K562 (cell line): ENCODE results near the gene SNAI1. TPM values are rescaled to one million over a fixed set of nuclear protein-coding genes. Genes with fewer than 3 reads are reported as not detected.

Experiments used
- ATAC-seq: fragments of 200-7000 bp; cut with Tn5 transposase; 3 replicates; pipeline ENCODE4 v1.9.1; 2020; ENCODE audit warnings: moderate library complexity
- BruUV-seq: library from RNA; stranded (reverse); fragments of 400-500 nt; replicated peaks from 2 replicates; lab custom pipeline; 2021; lab: Mats Ljungman, UMichigan
- CTCF ChIA-PET: fragments of 300-600 bp; formaldehyde crosslinking; extraction: SDS; loops from one replicate; lab custom pipeline; 2021; ENCODE audit warnings: low intra/inter-chr PET ratio; lab: Yijun Ruan, JAX
- POLR2A ChIA-PET: fragments of 300-600, 350-650 bp; sonication (Branson Sonifier 250); formaldehyde crosslinking; extraction: SDS; loops from one replicate; lab custom pipeline; 2021; ENCODE audit warnings: antibody characterized with exemption, inconsistent platforms; lab: Yijun Ruan, JAX
- DNase-seq, 4 experiments: peaks; one replicate each; pipeline versions ENCODE4 v3.0.0 to v3.0.0-alpha.2; 2011 to 2018; ENCODE audit warnings: low spot score in 3 of 4, mixed read lengths in 3 of 4; ENCODE audit errors: extremely low read depth in 1 of 4
- FAIRE-seq: peaks from 2 replicates; lab custom pipeline; 2011; peaks lifted over from hg19 to GRCh38; lab: Jason Lieb, UNC
- H2AFZ ChIP-seq: 2 replicates; pipeline ENCODE4 v1.6.0; 2011; ENCODE audit warnings: low read depth, low read length, control low read depth, inconsistent platforms
- H3K27ac ChIP-seq: fragments of 200-600 bp; 3 replicates; pipeline ENCODE4 v1.8.0; 2011; ENCODE audit warnings: low read depth, mild to moderate bottlenecking, control low read depth, inconsistent platforms, low read length, moderate library complexity, mixed read lengths; ENCODE audit errors: extremely low read depth
- H3K27me3 ChIP-seq, 2 experiments: fragments of 300-600 bp in 1 of 2; 2 replicates in 1 of 2; 3 replicates in 1 of 2; pipeline versions ENCODE4 v1.6.0 to v1.8.0; 2011; ENCODE audit warnings: inconsistent platforms in 2 of 2, low read length in 2 of 2, mild to moderate bottlenecking in 1 of 2, mixed read lengths in 1 of 2, moderate library complexity in 1 of 2; ENCODE audit not compliant: control insufficient read depth in 2 of 2, insufficient read depth in 2 of 2
- H3K36me3 ChIP-seq: fragments of 300-600 bp; 3 replicates; pipeline ENCODE4 v1.8.0; 2011; ENCODE audit warnings: mild to moderate bottlenecking, low read length, inconsistent platforms; ENCODE audit not compliant: control insufficient read depth, insufficient read depth
- H3K4me1 ChIP-seq, 2 experiments: fragments of 200-600 bp in 1 of 2; replicated peaks in 1 of 2; 2 replicates in 1 of 2; 3 replicates in 1 of 2; pipeline versions ENCODE4 v1.5.1 to v1.8.0; 2011; ENCODE audit warnings: inconsistent platforms in 2 of 2, low read length in 2 of 2, mild to moderate bottlenecking in 1 of 2, mixed read lengths in 1 of 2, moderate library complexity in 1 of 2; ENCODE audit not compliant: control insufficient read depth in 2 of 2, insufficient read depth in 2 of 2
- H3K4me2 ChIP-seq: 2 replicates; pipeline ENCODE4 v1.6.1; 2011; ENCODE audit warnings: low read length, control low read depth, inconsistent platforms, mixed read lengths; ENCODE audit not compliant: insufficient read depth
- H3K4me3 ChIP-seq: fragments of 200-600 bp; sonication (generic), shearing (Covaris generic); 2 replicates; pipeline ENCODE4 v1.5.1; 2016; ENCODE audit warnings: control low read depth, inconsistent platforms
- H3K79me2 ChIP-seq: fragments of 200-600 bp; 3 replicates; pipeline ENCODE4 v1.8.0; 2011; ENCODE audit warnings: low read length, inconsistent platforms; ENCODE audit not compliant: control insufficient read depth, insufficient read depth
- H3K9ac ChIP-seq, 2 experiments: 2 replicates each; pipeline versions ENCODE4 v1.6.0 to v1.6.1; 2011; ENCODE audit warnings: low read depth in 2 of 2, low read length in 2 of 2, control low read depth in 1 of 2, inconsistent platforms in 1 of 2, mild to moderate bottlenecking in 1 of 2, mixed read lengths in 1 of 2; ENCODE audit not compliant: insufficient read depth in 1 of 2
- H3K9me1 ChIP-seq: one replicate; pipeline ENCODE4 v1.6.0; 2011; ENCODE audit warnings: inconsistent platforms, mild to moderate bottlenecking, low read length, moderate library complexity; ENCODE audit not compliant: control insufficient read depth, insufficient read depth
- H3K9me3 ChIP-seq: replicated peaks from 2 replicates; pipeline ENCODE4 v1.5.1; 2011; ENCODE audit warnings: low read depth, low read length, inconsistent platforms; ENCODE audit not compliant: control insufficient read depth, insufficient read depth
- H4K20me1 ChIP-seq: replicated peaks from 2 replicates; pipeline ENCODE4 v1.6.1; 2011; ENCODE audit warnings: low read length, inconsistent platforms, mixed read lengths; ENCODE audit not compliant: control insufficient read depth, insufficient read depth
- DDX20 ChIP-seq: fragments of 450-650 bp; IDR thresholded peaks from 2 replicates; pipeline ENCODE4 v1.6.1; 2016; ENCODE audit warnings: missing genetic modification characterization, low read depth, mild to moderate bottlenecking, missing compliant biosample characterization, moderate library complexity
- HMG20B ChIP-seq: fragments of 250-450 bp; sonication (Bioruptor Pico); IDR thresholded peaks from 2 replicates; pipeline ENCODE4 v1.5.0; 2021; ENCODE audit warnings: mild to moderate bottlenecking
- HNRNPK ChIP-seq: fragments of 200-400 bp; formaldehyde crosslinking; IDR thresholded peaks from one replicate; pipeline ENCODE4 v1.6.1; 2018; ENCODE audit warnings: mild to moderate bottlenecking, low read depth, low read length; ENCODE audit not compliant: poor library complexity, severe bottlenecking
- IFI16 ChIP-seq: fragments of 250-450 bp; sonication (Bioruptor Pico); IDR thresholded peaks from 2 replicates; pipeline ENCODE4 v2.1.2; 2022; ENCODE audit warnings: mild to moderate bottlenecking, inconsistent platforms
- SREBF2 ChIP-seq: sonication (generic); formaldehyde crosslinking; IDR thresholded peaks from 2 replicates; pipeline ENCODE4 v1.4.0; 2020; ENCODE audit warnings: mild to moderate bottlenecking, missing genetic modification reagents
- TAF1 ChIP-seq: IDR thresholded peaks from 2 replicates; pipeline ENCODE4 v1.6.1; 2011; ENCODE audit warnings: mild to moderate bottlenecking, low read length, moderate library complexity; ENCODE audit not compliant: insufficient read depth, control insufficient read depth, severe bottlenecking; ENCODE audit errors: extremely low read depth
- ZNF316 ChIP-seq: fragments of 450-650 bp; IDR thresholded peaks from 2 replicates; pipeline ENCODE4 v1.6.1; 2016
- WGBS: fragments of 100-300 bp; shearing (Covaris generic); methylation state at CpG from one replicate; pipeline ENCODE4 v1.1.6; 2016; ENCODE audit warnings: low coverage, mixed read lengths; ENCODE audit not compliant: insufficient coverage; ENCODE audit errors: missing lambda C conversion rate; 5-methylcytosine and 5-hydroxymethylcytosine counted together
- in situ Hi-C: fragments of 300-500 bp; cut with MboI; formaldehyde crosslinking; loops from 4 replicates; pipeline ENCODE4 v1.15.0; 2018; ENCODE audit warnings: inconsistent platforms, mixed read lengths
- intact Hi-C: fragments of 100-400 bp; cut with micrococcal nuclease; formaldehyde crosslinking; loops from 2 replicates; pipeline ENCODE4 v1.14.2; 2022
- polyA plus RNA-seq, 8 experiments: library from polyadenylated mRNA; depleted of rRNA in 4 of 8; stranded (reverse) in 5 of 8; unstranded in 3 of 8; fragments of >200 nt; fragmentation: Nextera tagmentation in 2 of 8; fragmentation: Illumina TruSeq in 1 of 8; extraction: Ambion mirVana in 2 of 8; extraction: Trizol in 1 of 8; gene quantifications; 2 replicates each; pipeline versions ENCODE4 v1.2.1 to v1.2.3, GENCODE V29; 2011 to 2014; ENCODE audit warnings: inconsistent platforms in 1 of 8, missing spikeins in 1 of 8
- total RNA-seq, 7 experiments: library from RNA; depleted of rRNA in 6 of 7; stranded (reverse); fragments of >200 nt in 6 of 7; fragmentation: Illumina TruSeq in 2 of 7; extraction: Trizol in 2 of 7; gene quantifications; 2 replicates each; pipeline versions ENCODE4 v1.2.1 to v1.2.3, GENCODE V29; 2011 to 2021; ENCODE audit warnings: low replicate concordance in 1 of 7

The SNAI1 gene
- total and polyA plus RNA-seq, 9 of the 15 experiments (the other 6 are each of a cell fraction or from before 2014, with no cell fraction given) = 0.32 to 11.6 (median 2.0) TPM

DNA sequence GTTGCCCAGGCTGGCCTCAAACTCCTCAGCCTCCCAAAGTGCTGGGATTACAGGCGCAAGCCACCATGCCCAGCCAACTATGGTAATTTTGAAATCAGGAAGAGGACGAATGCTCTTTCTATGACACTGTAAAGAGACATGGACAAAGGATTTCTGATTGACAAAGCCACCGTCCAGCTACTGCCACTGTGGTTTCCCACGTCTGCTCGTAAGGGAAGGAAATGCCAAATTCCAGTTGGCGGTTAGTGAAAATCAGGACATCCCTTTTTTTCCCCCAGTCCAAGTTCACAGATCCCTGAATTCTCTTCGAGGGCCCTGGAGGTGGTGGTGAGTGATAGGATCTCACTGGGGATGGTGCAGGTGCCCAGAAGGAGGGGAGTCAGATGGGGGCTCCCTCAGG, 31.2 kb downstream of the SNAI1 start:
- no peaks in the 10 kb centered on the region for H4K20me1 ChIP-seq
- H3K4me1 ChIP-seq = peaks cover 39 to 49% of the 10 kb centered on the region in 2 experiments
- peak overlapping the region in 1 of 2 experiments; percentile 85; a peak in 3 of 4 replicates for H3K9ac ChIP-seq
- POLR2A ChIA-PET = interaction anchor here (0.5 to 3.4 kb wide), 5 partner anchors 25 to 62 kb away, joined by 4 to 19 read pairs (median 7); partner anchors contain the start of gene SNAI1
- peak overlapping the region; percentile 34; the same call in 2 of the 3 replicates for H3K27ac ChIP-seq
- H3K79me2 ChIP-seq = no peaks in the 10 kb centered on the region; the same call in 2 of the 3 replicates
- in situ Hi-C loops (no loop called here), intact Hi-C loops (no loop called here)
- CTCF ChIA-PET = no interaction called here
- no TSS peak for BruUV-seq
- 66% methylated on average over 7 of the region's 7 CpGs for WGBS
- no peak overlapping the region; the same call in 1 of the 2 replicates for H3K4me2 ChIP-seq
- no peaks in the 10 kb centered on the region for H3K36me3 ChIP-seq
- TF ChIP-seq ZNF316 (no peak), HNRNPK (no peak), HMG20B (CRISPR knock-in tag) (no peak), TAF1 (no peak), SREBF2 (CRISPR knock-in tag) (0 out of 2 replicates have a peak, but pooled peaks have one; percentile 59), IFI16 (CRISPR knock-in tag) (no peak), DDX20 (no peak)
- peak overlapping the region; percentile 51 for H2AFZ ChIP-seq
- ATAC-seq (no peak), DNase-seq (no peak), FAIRE-seq (no peak)
- no peak overlapping the region for H3K4me3 ChIP-seq
- no peaks in the 10 kb centered on the region for H3K9me1 ChIP-seq
- no peaks in the 10 kb centered on the region for H3K27me3 ChIP-seq
- H3K9me3 ChIP-seq = no peaks in the 10 kb centered on the region
